ENCODE results near the gene ADCY9.

Gene ADCY9

GRCh38 chr16:4098501-4098900 lies 17.7 kb downstream of the ADCY9 start:
- H3K4me3 ChIP-seq (ENCODE audit: low read depth, low read length) = no peak overlapping the region
- no peak for DNase-seq (ENCODE audit: low read depth, low spot score)
- POLR2A ChIA-PET = no interaction called here
- CTCF ChIA-PET = no interaction called here
- no peak for TF ChIP-seq CTCF (IDR thresholded peaks at IDR 0.05; ENCODE audit: insufficient read depth, low read length, missing control alignments)

- POLR2A ChIA-PET = no interaction called here
- TF ChIP-seq CTCF (IDR thresholded peaks at IDR 0.05; ENCODE audit: insufficient read depth, low read length, missing control alignments) = no peak
Observed at GRCh38 chr16:4097826-4098240, 18.4 kb downstream of the ADCY9 start.

GRCh38 chr16:4096509-4096908 lies 19.7 kb downstream of the ADCY9 start:
- no peak for DNase-seq (ENCODE audit: low read depth, low spot score)
- no peak for TF ChIP-seq CTCF (IDR thresholded peaks at IDR 0.05; ENCODE audit: insufficient read depth, low read length, missing control alignments)
- ChIA-PET POLR2A (interaction anchor here (0.6 kb wide), 1 partner anchor 10 kb away, joined by 3 read pairs; no protein-coding TSS in a partner anchor), CTCF (interaction anchor here (1.0 to 1.4 kb wide), 2 partner anchors 15 to 113 kb away, joined by 3 read pairs; no protein-coding TSS in a partner anchor)
- no peak overlapping the region for H3K4me3 ChIP-seq (ENCODE audit: low read depth, low read length)

More at GRCh38 chr16:4097826-4098240, 18.4 kb downstream of the ADCY9 start:
- CTCF ChIA-PET = no interaction called here
- H3K4me3 ChIP-seq (ENCODE audit: low read depth, low read length) = no peak overlapping the region
- peak; percentile 9 for DNase-seq (ENCODE audit: low read depth, low spot score)

GRCh38 chr16:4094127-4094773 lies 22.0 kb downstream of the ADCY9 start:
- DNase-seq (ENCODE audit: low read depth, low spot score) = no peak
- POLR2A ChIA-PET = interaction anchor here (0.7 kb wide), 1 partner anchor 159 kb away, joined by 3 read pairs; no protein-coding TSS in a partner anchor
- no peak for TF ChIP-seq CTCF (IDR thresholded peaks at IDR 0.05; ENCODE audit: insufficient read depth, low read length, missing control alignments)
- CTCF ChIA-PET = interaction anchor here (1.1 kb wide), 1 partner anchor 160 kb away, joined by 4 read pairs; no protein-coding TSS in a partner anchor
- H3K4me3 ChIP-seq (ENCODE audit: low read depth, low read length) = no peak overlapping the region

GRCh38 chr16:4093495-4094126 lies 22.6 kb downstream of the ADCY9 start:
- no peak for DNase-seq (ENCODE audit: low read depth, low spot score)
- CTCF ChIA-PET = interaction anchor here (1.1 kb wide), 2 partner anchors 14 to 161 kb away, joined by 3 to 4 read pairs; no protein-coding TSS in a partner anchor
- H3K4me3 ChIP-seq (ENCODE audit: low read depth, low read length) = no peak overlapping the region
- POLR2A ChIA-PET = interaction anchor here (0.7 kb wide), 1 partner anchor 160 kb away, joined by 3 read pairs; no protein-coding TSS in a partner anchor
- no peak for TF ChIP-seq CTCF (IDR thresholded peaks at IDR 0.05; ENCODE audit: insufficient read depth, low read length, missing control alignments)

- ChIA-PET POLR2A (no interaction called here), CTCF (interaction anchor here (1.1 kb wide), 2 partner anchors 15 to 162 kb away, joined by 3 to 4 read pairs; no protein-coding TSS in a partner anchor)
- no peak for DNase-seq (ENCODE audit: low read depth, low spot score)
- no peak overlapping the region for H3K4me3 ChIP-seq (ENCODE audit: low read depth, low read length)
- no peak for TF ChIP-seq CTCF (IDR thresholded peaks at IDR 0.05; ENCODE audit: insufficient read depth, low read length, missing control alignments)
Observed at GRCh38 chr16:4092547-4093265, 23.5 kb downstream of the ADCY9 start.
